ENCODE measurements around the gene CHD6. TPM values are rescaled to one million over a fixed set of nuclear protein-coding genes. Genes with fewer than 3 reads are reported as not detected.

The CHD6 gene
- total RNA-seq, 6 experiments from 2014 or later: 24.7 to 28.9 (median 27.1) TPM

- peaks cover 2% of the 10 kb centered on the region; the same call in 1 of the 2 replicates for H3K27me3 Mint-ChIP-seq (ENCODE audit: insufficient read depth)
- H3K27ac Mint-ChIP-seq: no peak overlapping the region
- no peaks in the 10 kb centered on the region for H3K9me3 Mint-ChIP-seq
- H3K4me1 Mint-ChIP-seq (ENCODE audit: low read depth): peaks cover 15% of the 10 kb centered on the region
- H3K4me3 Mint-ChIP-seq: no peak overlapping the region
- H3K36me3 Mint-ChIP-seq (ENCODE audit: low read depth): no peaks in the 10 kb centered on the region
- DNase-seq: no peak
- TF ChIP-seq, protein P1, sequence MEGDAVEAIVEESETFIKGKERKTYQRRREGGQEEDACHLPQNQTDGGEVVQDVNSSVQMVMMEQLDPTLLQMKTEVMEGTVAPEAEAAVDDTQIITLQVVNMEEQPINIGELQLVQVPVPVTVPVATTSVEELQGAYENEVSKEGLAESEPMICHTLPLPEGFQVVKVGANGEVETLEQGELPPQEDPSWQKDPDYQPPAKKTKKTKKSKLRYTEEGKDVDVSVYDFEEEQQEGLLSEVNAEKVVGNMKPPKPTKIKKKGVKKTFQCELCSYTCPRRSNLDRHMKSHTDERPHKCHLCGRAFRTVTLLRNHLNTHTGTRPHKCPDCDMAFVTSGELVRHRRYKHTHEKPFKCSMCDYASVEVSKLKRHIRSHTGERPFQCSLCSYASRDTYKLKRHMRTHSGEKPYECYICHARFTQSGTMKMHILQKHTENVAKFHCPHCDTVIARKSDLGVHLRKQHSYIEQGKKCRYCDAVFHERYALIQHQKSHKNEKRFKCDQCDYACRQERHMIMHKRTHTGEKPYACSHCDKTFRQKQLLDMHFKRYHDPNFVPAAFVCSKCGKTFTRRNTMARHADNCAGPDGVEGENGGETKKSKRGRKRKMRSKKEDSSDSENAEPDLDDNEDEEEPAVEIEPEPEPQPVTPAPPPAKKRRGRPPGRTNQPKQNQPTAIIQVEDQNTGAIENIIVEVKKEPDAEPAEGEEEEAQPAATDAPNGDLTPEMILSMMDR (IDR thresholded peaks at IDR 0.05): no peak
These were observed 225.1 kb downstream of the CHD6 start for GRCh38 chr20:41392871-41393704.

- Mint-ChIP-seq H3K9me3 (no peaks in the 10 kb centered on the region), H3K4me1 (ENCODE audit: low read depth) (peaks cover 15% of the 10 kb centered on the region), H3K27ac (no peak overlapping the region), H3K36me3 (ENCODE audit: low read depth) (no peaks in the 10 kb centered on the region), H3K4me3 (no peak overlapping the region), H3K27me3 (ENCODE audit: insufficient read depth) (peaks cover 2% of the 10 kb centered on the region; the same call in 1 of the 2 replicates)
- DNase-seq: no peak
- TF ChIP-seq, protein P1 (IDR thresholded peaks at IDR 0.05): no peak
These were observed 225.9 kb downstream of the CHD6 start for GRCh38 chr20:41392295-41392694.

DNA sequence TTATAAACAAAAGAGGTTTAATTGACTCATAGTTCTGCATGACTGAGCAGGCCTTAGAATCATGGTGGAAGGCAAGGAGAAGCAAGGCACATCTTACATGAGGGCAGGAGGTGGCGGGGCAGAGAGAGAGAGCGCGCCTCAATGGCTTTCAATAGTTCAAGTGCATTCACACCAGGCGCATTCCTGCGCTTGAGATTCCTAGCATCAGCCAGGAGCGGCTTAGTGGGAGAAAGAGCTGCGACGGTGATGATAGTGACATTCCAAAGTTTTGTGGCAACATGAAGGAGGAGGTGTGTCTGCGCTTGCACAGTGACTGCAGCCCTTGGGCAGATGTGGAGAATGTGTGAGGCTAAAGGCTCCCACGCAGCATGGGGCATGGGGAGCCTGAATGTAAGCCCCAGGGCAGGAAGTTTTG, 226.6 kb downstream of the CHD6 start:
- H3K4me3 Mint-ChIP-seq: no peak overlapping the region
- TF ChIP-seq, protein P1 (IDR thresholded peaks at IDR 0.05): no peak
- H3K9me3 Mint-ChIP-seq: no peaks in the 10 kb centered on the region
- no peaks in the 10 kb centered on the region for H3K36me3 Mint-ChIP-seq (ENCODE audit: low read depth)
- no peak overlapping the region for H3K27ac Mint-ChIP-seq
- peaks cover 20% of the 10 kb centered on the region for H3K4me1 Mint-ChIP-seq (ENCODE audit: low read depth)
- DNase-seq: no peak
- H3K27me3 Mint-ChIP-seq (ENCODE audit: insufficient read depth): peaks cover 2% of the 10 kb centered on the region; the same call in 1 of the 2 replicates

DNA sequence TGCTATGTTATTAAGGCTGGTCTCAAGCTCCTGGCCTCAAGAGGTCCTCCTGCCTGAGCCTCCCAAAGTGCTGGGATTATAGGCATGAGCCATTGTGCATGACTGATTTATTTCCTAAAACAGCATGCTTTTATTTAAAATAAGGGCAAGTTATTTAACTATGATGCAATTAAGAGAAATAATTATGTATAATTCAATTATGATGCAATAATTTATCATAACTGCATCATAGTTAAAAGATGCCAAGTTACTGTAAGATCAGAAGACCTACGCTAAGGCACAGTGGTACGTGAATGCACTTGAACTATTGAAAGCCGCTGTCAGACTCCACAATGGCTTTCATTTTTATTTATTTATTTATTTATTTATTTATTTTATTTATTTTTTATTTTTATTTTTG, 227.3 kb downstream of the CHD6 start:
- TF ChIP-seq, protein P1 (IDR thresholded peaks at IDR 0.05): no peak
- Mint-ChIP-seq H3K4me3 (no peak overlapping the region), H3K27me3 (ENCODE audit: insufficient read depth) (peaks cover 2% of the 10 kb centered on the region; the same call in 1 of the 2 replicates), H3K27ac (no peak overlapping the region), H3K36me3 (ENCODE audit: low read depth) (no peaks in the 10 kb centered on the region), H3K4me1 (ENCODE audit: low read depth) (peaks cover 19% of the 10 kb centered on the region), H3K9me3 (no peaks in the 10 kb centered on the region)
- no peak for DNase-seq

DNA sequence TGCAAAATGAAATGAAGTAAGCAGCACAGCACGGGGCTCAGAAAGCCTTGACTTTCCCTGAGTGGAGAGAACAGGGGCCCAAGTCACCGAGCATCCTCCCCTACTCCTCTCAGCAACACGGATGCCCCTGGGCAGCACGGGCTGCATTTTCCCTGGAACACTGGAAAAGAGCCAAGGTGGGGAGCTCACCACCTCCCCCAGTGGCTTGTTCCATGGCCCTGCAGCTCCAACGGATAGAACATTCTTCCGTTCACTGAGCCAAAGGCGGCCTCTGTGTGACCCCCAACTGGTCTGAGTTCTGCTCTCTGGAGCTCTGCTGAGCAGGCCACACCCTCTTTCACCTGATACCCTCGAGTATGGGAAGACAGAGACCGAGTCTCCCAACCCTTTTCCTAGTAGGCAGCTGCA, 230.7 kb downstream of the CHD6 start:
- no peak for DNase-seq
- Mint-ChIP-seq H3K27me3 (ENCODE audit: insufficient read depth) (peaks cover 17% of the 10 kb centered on the region), H3K9me3 (no peaks in the 10 kb centered on the region), H3K27ac (no peak overlapping the region), H3K4me1 (ENCODE audit: low read depth) (peaks cover 19% of the 10 kb centered on the region), H3K4me3 (no peak overlapping the region), H3K36me3 (ENCODE audit: low read depth) (no peaks in the 10 kb centered on the region)
- TF ChIP-seq, protein P1 (IDR thresholded peaks at IDR 0.05): no peak

Data from HFFc6 (cell line).